GM21526 (cell line): ENCODE results near the gene SLC16A8.

ENCODE experiments used
- ATAC-seq: cut with Tn5 transposase; IDR thresholded peaks from one replicate; pipeline ENCODE4 v1.9.1; 2021; ENCODE audit warnings: moderate library complexity; ENCODE audit not compliant: unreplicated experiment, low FRiP score

SLC16A8 gene

GRCh38 chr22:38032681-38033521 lies 51.1 kb downstream of the SLC16A8 start:
- no peak for ATAC-seq

GRCh38 chr22:38031491-38031890 lies 52.5 kb downstream of the SLC16A8 start:
- no peak for ATAC-seq

- ATAC-seq, result no peak
Observed at GRCh38 chr22:38030311-38031133, 53.5 kb downstream of the SLC16A8 start.

GRCh38 chr22:38029901-38030300 lies 54.1 kb downstream of the SLC16A8 start:
- ATAC-seq, result no peak

- no peak for ATAC-seq
Observed at GRCh38 chr22:38029370-38029769, 54.6 kb downstream of the SLC16A8 start.

- ATAC-seq, result no peak
Observed at GRCh38 chr22:38028344-38029130, 55.4 kb downstream of the SLC16A8 start.
